Lung (tissue), 12 donors: ENCODE measurements around the gene UNC93B1. TPM values are rescaled to one million over a fixed set of nuclear protein-coding genes. Genes with fewer than 3 reads are reported as not detected.
A peak's percentile ranks its signal among the peaks of the same experiment; 100 is the strongest.
"Not testable (repeated sequence)": the region's sequence is repeated elsewhere in the genome, so short reads cannot be mapped to it uniquely, and the experiment has no call there.

ENCODE experiments used
- ATAC-seq: fragments of 200-7000 bp; cut with Tn5 transposase; one replicate; pipeline ENCODE4 v1.9.1; 2020; ENCODE audit warnings: moderate number of reproducible peaks; ENCODE audit not compliant: insufficient read depth, low FRiP score
- DNase-seq, 3 donors: peaks; one replicate each; pipeline ENCODE4 v3.0.0-alpha.2; 2013 to 2017
- H3K27ac ChIP-seq, 2 donors: one replicate each; pipeline ENCODE4 v1.5.1; 2013; ENCODE audit warnings: mild to moderate bottlenecking in 2 of 2, moderate library complexity in 2 of 2, control low read depth in 1 of 2, inconsistent platforms in 1 of 2, low read depth in 1 of 2, low read length in 1 of 2
- H3K27me3 ChIP-seq, 3 donors: one replicate each; pipeline ENCODE4 v1.5.1; 2013; ENCODE audit warnings: low read length in 2 of 3; ENCODE audit not compliant: control insufficient read depth in 3 of 3, insufficient read depth in 3 of 3
- H3K36me3 ChIP-seq, 4 donors: one replicate each; pipeline ENCODE4 v1.5.1; 2013; ENCODE audit warnings: low read length in 4 of 4, mild to moderate bottlenecking in 1 of 4, moderate library complexity in 1 of 4; ENCODE audit not compliant: control insufficient read depth in 4 of 4, insufficient read depth in 4 of 4
- H3K4me1 ChIP-seq, 5 donors: one replicate each; pipeline ENCODE4 v1.5.1; 2013; ENCODE audit warnings: low read length in 5 of 5, mild to moderate bottlenecking in 2 of 5, moderate library complexity in 1 of 5; ENCODE audit not compliant: control insufficient read depth in 5 of 5, insufficient read depth in 5 of 5
- H3K4me3 ChIP-seq: one replicate; pipeline ENCODE4 v1.5.1; 2013; ENCODE audit warnings: mild to moderate bottlenecking, control low read depth, moderate library complexity
- H3K9ac ChIP-seq, 2 donors: one replicate each; pipeline ENCODE4 v1.5.1; 2013; ENCODE audit warnings: low read length in 2 of 2, control low read depth in 1 of 2; ENCODE audit not compliant: insufficient read depth in 1 of 2
- H3K9me3 ChIP-seq, 4 donors: one replicate each; pipeline ENCODE4 v1.5.1; 2013; ENCODE audit warnings: low read length in 3 of 4, mild to moderate bottlenecking in 1 of 4, moderate library complexity in 1 of 4; ENCODE audit not compliant: control insufficient read depth in 4 of 4, insufficient read depth in 3 of 4
- WGBS, 2 donors: extraction: QIAGEN DNeasy Blood & Tissue Kit; methylation state at CpG; one replicate each; pipeline ENCODE4 v1.1.7; 2013; 5-methylcytosine and 5-hydroxymethylcytosine counted together
- polyA plus RNA-seq, 2 donors: library from polyadenylated mRNA; stranded (reverse); fragments of 200-250 nt; gene quantifications; one replicate each; pipeline ENCODE4 v1.2.1, GENCODE V29; 2013
- total RNA-seq, 2 donors: library from RNA; depleted of rRNA in 1 of 2; stranded (reverse); fragments of >200 nt in 1 of 2; gene quantifications; one replicate each; pipeline ENCODE4 v1.2.1, GENCODE V29; 2014 to 2021
- TF ChIP-seq, protein P1 (sequence below): IDR thresholded peaks from 2 replicates; pipeline ENCODE4 v1.5.1; 2012; ENCODE audit warnings: mild to moderate bottlenecking; ENCODE audit errors: control extremely low read depth, extremely low read depth
- donor health status: control.
- donor health status: control.
- donor health status: Bipolar disorder and iron deficiency.
- donor health status: healthy.
- donor health status: DM: yes; HTN: yes; CAD: no.

Gene UNC93B1
- total and polyA plus RNA-seq, 4 donors = 44.3 to 124 (median 87.8) TPM

GRCh38 chr11:67990546-67991346 lies 13.2 kb downstream of the UNC93B1 start:
- H3K36me3 ChIP-seq, ATAC-seq, H3K9me3 ChIP-seq, DNase-seq, H3K4me1 ChIP-seq, H3K4me3 ChIP-seq, H3K27ac ChIP-seq, H3K27me3 ChIP-seq, H3K9ac ChIP-seq: not testable (repeated sequence)
- 33 to 45% methylated on average over 38 to 50 of the region's 58 CpGs for WGBS, 2 donors

- H3K4me3 ChIP-seq, DNase-seq, ATAC-seq, H3K27me3 ChIP-seq, H3K9me3 ChIP-seq, H3K4me1 ChIP-seq, H3K36me3 ChIP-seq, H3K27ac ChIP-seq, H3K9ac ChIP-seq: not testable (repeated sequence)
- 84 to 92% methylated on average over 6 of the region's 6 CpGs for WGBS, 2 donors
Observed at GRCh38 chr11:67985302-67985701, 18.6 kb downstream of the UNC93B1 start.

DNA sequence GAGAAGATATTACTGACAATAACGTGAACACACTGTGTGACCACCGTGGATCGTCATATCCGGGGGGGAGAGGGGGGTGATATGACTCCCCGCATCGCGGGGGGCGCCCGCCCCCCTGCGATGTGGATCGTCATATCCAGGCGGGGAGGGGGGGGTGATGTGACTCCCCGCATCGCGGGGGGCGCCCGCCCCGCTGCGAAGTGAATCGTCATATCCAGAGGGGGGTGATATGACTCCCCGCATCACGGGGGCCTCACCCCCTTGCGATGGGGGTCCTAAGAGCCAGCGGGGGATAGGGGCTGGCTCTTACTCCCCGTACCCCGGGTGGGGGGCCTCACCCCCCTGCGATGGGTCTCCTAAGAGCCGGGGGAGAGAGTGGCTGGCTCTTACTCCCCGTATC lies 19.9 kb downstream of the UNC93B1 start:
- no peaks in the 10 kb centered on the region for H3K27me3 ChIP-seq
- 78 to 84% methylated on average over 29 of the region's 29 CpGs for WGBS, 2 donors
- H3K9ac ChIP-seq = no peak overlapping the region
- H3K4me3 ChIP-seq = no peak overlapping the region
- no peaks in the 10 kb centered on the region for H3K36me3 ChIP-seq
- DNase-seq (no peak), ATAC-seq (no peak)
- TF ChIP-seq, protein P1, sequence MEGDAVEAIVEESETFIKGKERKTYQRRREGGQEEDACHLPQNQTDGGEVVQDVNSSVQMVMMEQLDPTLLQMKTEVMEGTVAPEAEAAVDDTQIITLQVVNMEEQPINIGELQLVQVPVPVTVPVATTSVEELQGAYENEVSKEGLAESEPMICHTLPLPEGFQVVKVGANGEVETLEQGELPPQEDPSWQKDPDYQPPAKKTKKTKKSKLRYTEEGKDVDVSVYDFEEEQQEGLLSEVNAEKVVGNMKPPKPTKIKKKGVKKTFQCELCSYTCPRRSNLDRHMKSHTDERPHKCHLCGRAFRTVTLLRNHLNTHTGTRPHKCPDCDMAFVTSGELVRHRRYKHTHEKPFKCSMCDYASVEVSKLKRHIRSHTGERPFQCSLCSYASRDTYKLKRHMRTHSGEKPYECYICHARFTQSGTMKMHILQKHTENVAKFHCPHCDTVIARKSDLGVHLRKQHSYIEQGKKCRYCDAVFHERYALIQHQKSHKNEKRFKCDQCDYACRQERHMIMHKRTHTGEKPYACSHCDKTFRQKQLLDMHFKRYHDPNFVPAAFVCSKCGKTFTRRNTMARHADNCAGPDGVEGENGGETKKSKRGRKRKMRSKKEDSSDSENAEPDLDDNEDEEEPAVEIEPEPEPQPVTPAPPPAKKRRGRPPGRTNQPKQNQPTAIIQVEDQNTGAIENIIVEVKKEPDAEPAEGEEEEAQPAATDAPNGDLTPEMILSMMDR = no peak
- no peak overlapping the region for H3K27ac ChIP-seq
- H3K4me1 ChIP-seq = no peaks in the 10 kb centered on the region
- H3K9me3 ChIP-seq = no peaks in the 10 kb centered on the region

DNA sequence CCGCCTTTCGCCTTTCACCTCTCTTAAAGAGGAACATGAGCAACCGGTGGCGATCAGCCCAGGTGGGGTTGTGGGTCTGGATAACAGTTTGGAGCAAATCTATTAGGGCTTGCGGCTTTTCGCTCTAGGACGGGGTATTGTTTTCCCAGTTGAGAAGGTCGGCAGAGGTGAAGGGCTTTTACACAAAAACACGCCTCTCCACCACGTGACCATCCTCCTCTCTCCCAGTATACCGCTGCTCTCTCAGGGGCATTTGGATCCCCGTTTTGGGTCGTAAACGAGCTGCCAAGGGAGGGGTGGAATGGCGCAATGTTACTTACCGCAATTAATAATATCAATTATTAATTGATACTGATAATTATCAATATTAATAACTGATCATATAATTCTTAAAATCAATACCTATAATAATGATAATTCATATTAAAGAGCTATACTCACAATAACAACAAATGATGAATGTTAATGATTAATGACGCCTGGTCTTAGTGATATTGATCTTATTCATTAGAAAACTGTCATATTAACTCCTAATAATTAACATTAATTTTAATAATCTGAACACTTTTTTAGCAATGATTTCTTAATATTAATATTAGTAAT lies 21.5 kb downstream of the UNC93B1 start:
- not testable (repeated sequence) for ATAC-seq, H3K9me3 ChIP-seq, DNase-seq, H3K36me3 ChIP-seq, H3K9ac ChIP-seq, H3K4me1 ChIP-seq, H3K27ac ChIP-seq, H3K27me3 ChIP-seq, H3K4me3 ChIP-seq
- WGBS, 2 donors = 64 to 78% methylated on average over 17 of the region's 17 CpGs

- not testable (repeated sequence) for DNase-seq, ATAC-seq, H3K4me3 ChIP-seq, H3K27ac ChIP-seq, H3K36me3 ChIP-seq, H3K27me3 ChIP-seq, H3K9me3 ChIP-seq, H3K9ac ChIP-seq, H3K4me1 ChIP-seq
- 91 to 95% methylated on average over 10 of the region's 10 CpGs for whole genome bisulfite sequencing, 2 donors
Observed at GRCh38 chr11:67981226-67981625, 22.7 kb downstream of the UNC93B1 start.

- ATAC-seq, H3K9me3 ChIP-seq, H3K27ac ChIP-seq, H3K36me3 ChIP-seq, H3K27me3 ChIP-seq, H3K4me1 ChIP-seq, H3K9ac ChIP-seq, H3K4me3 ChIP-seq: not testable (repeated sequence)
- 48 to 60% methylated on average over 17 of the region's 17 CpGs for WGBS, 2 donors
- DNase-seq = peak; percentile 53 to 75 (median 62)
Observed at GRCh38 chr11:67978766-67979418, 25.0 kb downstream of the UNC93B1 start.

DNA sequence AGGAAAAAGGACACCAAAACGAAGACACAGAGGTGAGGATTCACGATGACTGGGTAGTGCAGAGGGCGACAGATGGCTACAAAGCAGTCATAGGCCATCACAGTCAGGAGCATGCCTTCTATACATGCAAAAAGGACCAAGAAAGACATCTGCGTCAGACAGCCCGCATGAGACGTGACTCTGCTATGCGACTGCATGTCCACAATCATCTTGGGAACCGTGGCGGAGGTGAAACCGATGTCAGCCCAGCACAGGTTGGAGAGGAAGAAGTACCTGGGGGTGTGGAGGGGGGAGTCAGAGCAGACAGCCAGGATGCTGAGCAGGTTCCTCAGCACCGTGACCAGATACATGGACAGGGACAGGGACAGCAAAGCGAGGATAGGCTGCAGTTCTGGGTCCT lies 29.2 kb downstream of the UNC93B1 start:
- WGBS, 2 donors = 85 to 93% methylated on average over 12 of the region's 12 CpGs
- H3K27me3 ChIP-seq, ATAC-seq, H3K9me3 ChIP-seq, H3K9ac ChIP-seq, H3K4me3 ChIP-seq, H3K27ac ChIP-seq, H3K4me1 ChIP-seq, DNase-seq, H3K36me3 ChIP-seq: not testable (repeated sequence)
